ENCODE measurements around the gene GDPGP1. TPM values are rescaled to one million over a fixed set of nuclear protein-coding genes. Genes with fewer than 3 reads are reported as not detected.
A peak's percentile ranks its signal among the peaks of the same experiment; 100 is the strongest.

The GDPGP1 gene
- polyA plus RNA-seq, 4 donors = 4.9 to 8.6 (median 6.6) TPM

GRCh38 chr15:90225504-90226234, 8.3 kb upstream of the GDPGP1 start:
- Histone ChIP-seq H3K27ac (ENCODE audit: low read depth in 1 of 3, low read length in 2 of 3) (no peak overlapping the region), H3K4me3 (ENCODE audit: low read depth in 1 of 3, low read length in 3 of 3) (no peak overlapping the region), H3K27me3 (ENCODE audit: control insufficient read depth in 3 of 3, insufficient read depth in 3 of 3, low read length in 3 of 3) (no peaks in the 10 kb centered on the region), H3K9me3 (ENCODE audit: control insufficient read depth in 2 of 2, insufficient read depth in 1 of 2, low read depth in 1 of 2, low read length in 1 of 2) (no peaks in the 10 kb centered on the region), H3K36me3 (ENCODE audit: control insufficient read depth in 3 of 3, insufficient read depth in 2 of 3, low read depth in 1 of 3, low read length in 3 of 3) (peaks cover 28 to 94% (median 43%) of the 10 kb centered on the region in 3 donors), H3K4me1 (ENCODE audit: control insufficient read depth in 3 of 3, insufficient read depth in 2 of 3, low read depth in 1 of 3, low read length in 2 of 3) (peaks cover 0 to 18% (median 2%) of the 10 kb centered on the region in 3 donors)
- no peak for DNase-seq
- FAIRE-seq = no peak
- 84 to 87% (median 86%) methylated on average over 12 to 18 of the region's 18 CpGs for WGBS, 3 donors

GRCh38 chr15:90227336-90227735, 6.7 kb upstream of the GDPGP1 start:
- 88 to 93% (median 90%) methylated on average over 7 of the region's 7 CpGs for WGBS, 3 donors
- DNase-seq (no peak), FAIRE-seq (no peak)
- Histone ChIP-seq H3K27me3 (ENCODE audit: control insufficient read depth in 3 of 3, insufficient read depth in 3 of 3, low read length in 3 of 3) (no peaks in the 10 kb centered on the region), H3K36me3 (ENCODE audit: control insufficient read depth in 3 of 3, insufficient read depth in 2 of 3, low read depth in 1 of 3, low read length in 3 of 3) (peaks cover 26 to 94% (median 42%) of the 10 kb centered on the region in 3 donors), H3K4me3 (ENCODE audit: low read depth in 1 of 3, low read length in 3 of 3) (no peak overlapping the region), H3K4me1 (ENCODE audit: control insufficient read depth in 3 of 3, insufficient read depth in 2 of 3, low read depth in 1 of 3, low read length in 2 of 3) (peaks cover 0 to 28% (median 2%) of the 10 kb centered on the region in 3 donors), H3K27ac (ENCODE audit: low read depth in 1 of 3, low read length in 2 of 3) (no peak overlapping the region), H3K9me3 (ENCODE audit: control insufficient read depth in 2 of 2, insufficient read depth in 1 of 2, low read depth in 1 of 2, low read length in 1 of 2) (no peaks in the 10 kb centered on the region)

GRCh38 chr15:90227816-90228772, 5.9 kb upstream of the GDPGP1 start:
- Histone ChIP-seq H3K27ac (ENCODE audit: low read depth in 1 of 3, low read length in 2 of 3) (peak overlapping the region in 1 of 3 donors; percentile 45), H3K36me3 (ENCODE audit: control insufficient read depth in 3 of 3, insufficient read depth in 2 of 3, low read depth in 1 of 3, low read length in 3 of 3) (peaks cover 26 to 87% (median 42%) of the 10 kb centered on the region in 3 donors), H3K27me3 (ENCODE audit: control insufficient read depth in 3 of 3, insufficient read depth in 3 of 3, low read length in 3 of 3) (no peaks in the 10 kb centered on the region), H3K4me3 (ENCODE audit: low read depth in 1 of 3, low read length in 3 of 3) (no peak overlapping the region), H3K9me3 (ENCODE audit: control insufficient read depth in 2 of 2, insufficient read depth in 1 of 2, low read depth in 1 of 2, low read length in 1 of 2) (no peaks in the 10 kb centered on the region), H3K4me1 (ENCODE audit: control insufficient read depth in 3 of 3, insufficient read depth in 2 of 3, low read depth in 1 of 3, low read length in 2 of 3) (peaks cover 0 to 30% (median 2%) of the 10 kb centered on the region in 3 donors)
- DNase-seq (no peak), FAIRE-seq (no peak)
- 79 to 87% (median 81%) methylated on average over 38 of the region's 38 CpGs for WGBS, 3 donors

GRCh38 chr15:90228960-90229359, 5.0 kb upstream of the GDPGP1 start:
- Histone ChIP-seq H3K9me3 (ENCODE audit: control insufficient read depth in 2 of 2, insufficient read depth in 1 of 2, low read depth in 1 of 2, low read length in 1 of 2) (no peaks in the 10 kb centered on the region), H3K36me3 (ENCODE audit: control insufficient read depth in 3 of 3, insufficient read depth in 2 of 3, low read depth in 1 of 3, low read length in 3 of 3) (peaks cover 21 to 78% (median 37%) of the 10 kb centered on the region in 3 donors), H3K27me3 (ENCODE audit: control insufficient read depth in 3 of 3, insufficient read depth in 3 of 3, low read length in 3 of 3) (no peaks in the 10 kb centered on the region), H3K27ac (ENCODE audit: low read depth in 1 of 3, low read length in 2 of 3) (peak overlapping the region; percentile 3 to 48 (median 45)), H3K4me3 (ENCODE audit: low read depth in 1 of 3, low read length in 3 of 3) (no peak overlapping the region), H3K4me1 (ENCODE audit: control insufficient read depth in 3 of 3, insufficient read depth in 2 of 3, low read depth in 1 of 3, low read length in 2 of 3) (peaks cover 0 to 30% (median 2%) of the 10 kb centered on the region in 3 donors)
- FAIRE-seq = no peak
- WGBS, 3 donors = 86 to 94% (median 90%) methylated on average over 15 of the region's 15 CpGs
- DNase-seq = no peak

- Histone ChIP-seq H3K27ac (ENCODE audit: low read depth in 1 of 3, low read length in 2 of 3) (peak overlapping the region; percentile 48 to 96 (median 94)), H3K27me3 (ENCODE audit: control insufficient read depth in 3 of 3, insufficient read depth in 3 of 3, low read length in 3 of 3) (no peaks in the 10 kb centered on the region), H3K4me1 (ENCODE audit: control insufficient read depth in 3 of 3, insufficient read depth in 2 of 3, low read depth in 1 of 3, low read length in 2 of 3) (peaks cover 2 to 37% (median 4%) of the 10 kb centered on the region in 3 donors), H3K36me3 (ENCODE audit: control insufficient read depth in 3 of 3, insufficient read depth in 2 of 3, low read depth in 1 of 3, low read length in 3 of 3) (peaks cover 13 to 67% (median 31%) of the 10 kb centered on the region in 3 donors), H3K4me3 (ENCODE audit: low read depth in 1 of 3, low read length in 3 of 3) (no peak overlapping the region), H3K9me3 (ENCODE audit: control insufficient read depth in 2 of 2, insufficient read depth in 1 of 2, low read depth in 1 of 2, low read length in 1 of 2) (no peaks in the 10 kb centered on the region)
- FAIRE-seq (no peak), DNase-seq (peak; percentile 69 to 86)
- WGBS, 3 donors = 14 to 56% (median 29%) methylated on average over 12 of the region's 12 CpGs
These were observed 3.9 kb upstream of the GDPGP1 start for GRCh38 chr15:90230071-90230494.

GRCh38 chr15:90230610-90231009, 3.4 kb upstream of the GDPGP1 start:
- Histone ChIP-seq H3K4me3 (ENCODE audit: low read depth in 1 of 3, low read length in 3 of 3) (no peak overlapping the region), H3K27ac (ENCODE audit: low read depth in 1 of 3, low read length in 2 of 3) (peak overlapping the region; percentile 48 to 96 (median 94)), H3K36me3 (ENCODE audit: control insufficient read depth in 3 of 3, insufficient read depth in 2 of 3, low read depth in 1 of 3, low read length in 3 of 3) (peaks cover 11 to 62% (median 28%) of the 10 kb centered on the region in 3 donors), H3K4me1 (ENCODE audit: control insufficient read depth in 3 of 3, insufficient read depth in 2 of 3, low read depth in 1 of 3, low read length in 2 of 3) (peaks cover 2 to 37% (median 4%) of the 10 kb centered on the region in 3 donors), H3K27me3 (ENCODE audit: control insufficient read depth in 3 of 3, insufficient read depth in 3 of 3, low read length in 3 of 3) (no peaks in the 10 kb centered on the region), H3K9me3 (ENCODE audit: control insufficient read depth in 2 of 2, insufficient read depth in 1 of 2, low read depth in 1 of 2, low read length in 1 of 2) (no peaks in the 10 kb centered on the region)
- 81 to 85% (median 82%) methylated on average over 8 of the region's 8 CpGs for WGBS, 3 donors
- FAIRE-seq (no peak), DNase-seq (no peak)

GRCh38 chr15:90231028-90232017, 2.7 kb upstream of the GDPGP1 start:
- Histone ChIP-seq H3K36me3 (ENCODE audit: control insufficient read depth in 3 of 3, insufficient read depth in 2 of 3, low read depth in 1 of 3, low read length in 3 of 3) (peaks cover 10 to 63% (median 24%) of the 10 kb centered on the region in 3 donors), H3K27me3 (ENCODE audit: control insufficient read depth in 3 of 3, insufficient read depth in 3 of 3, low read length in 3 of 3) (no peaks in the 10 kb centered on the region), H3K27ac (ENCODE audit: low read depth in 1 of 3, low read length in 2 of 3) (peak overlapping the region; percentile 48 to 96 (median 94)), H3K4me3 (ENCODE audit: low read depth in 1 of 3, low read length in 3 of 3) (peak overlapping the region in 1 of 3 donors; percentile 1), H3K4me1 (ENCODE audit: control insufficient read depth in 3 of 3, insufficient read depth in 2 of 3, low read depth in 1 of 3, low read length in 2 of 3) (peaks cover 2 to 37% (median 4%) of the 10 kb centered on the region in 3 donors), H3K9me3 (ENCODE audit: control insufficient read depth in 2 of 2, insufficient read depth in 1 of 2, low read depth in 1 of 2, low read length in 1 of 2) (no peaks in the 10 kb centered on the region)
- DNase-seq (peak in 1 of 2 donors; percentile 66), FAIRE-seq (no peak)
- WGBS, 3 donors = 50 to 57% (median 52%) methylated on average over 27 of the region's 27 CpGs

All from small intestine (tissue), 7 donors.